GM06990 (cell line): ENCODE measurements around the gene CCNI.

ENCODE experiments used
- DNase-seq: peaks from one replicate; pipeline ENCODE4 v3.0.0-alpha.2; 2011; ENCODE audit not compliant: insufficient read length; ENCODE audit errors: extremely low read depth
- H3K27me3 ChIP-seq: replicated peaks from 2 replicates; pipeline ENCODE4 v1.6.0; 2011; ENCODE audit warnings: low read length; ENCODE audit not compliant: control insufficient read depth, insufficient read depth
- H3K36me3 ChIP-seq: 2 replicates; pipeline ENCODE4 v1.5.1; 2011; ENCODE audit warnings: low read length; ENCODE audit not compliant: control insufficient read depth, insufficient read depth
- H3K4me3 ChIP-seq: replicated peaks from 2 replicates; pipeline ENCODE4 v1.5.1; 2011; ENCODE audit warnings: low read depth, mild to moderate bottlenecking, control low read depth, low read length
- TF ChIP-seq, protein P1 (sequence below): IDR thresholded peaks from 2 replicates; pipeline ENCODE4 v1.5.1; 2011; ENCODE audit warnings: low read length, control low read depth, mild to moderate bottlenecking, inconsistent platforms; ENCODE audit not compliant: insufficient read depth, poor library complexity, severe bottlenecking

The CCNI gene, protein sequence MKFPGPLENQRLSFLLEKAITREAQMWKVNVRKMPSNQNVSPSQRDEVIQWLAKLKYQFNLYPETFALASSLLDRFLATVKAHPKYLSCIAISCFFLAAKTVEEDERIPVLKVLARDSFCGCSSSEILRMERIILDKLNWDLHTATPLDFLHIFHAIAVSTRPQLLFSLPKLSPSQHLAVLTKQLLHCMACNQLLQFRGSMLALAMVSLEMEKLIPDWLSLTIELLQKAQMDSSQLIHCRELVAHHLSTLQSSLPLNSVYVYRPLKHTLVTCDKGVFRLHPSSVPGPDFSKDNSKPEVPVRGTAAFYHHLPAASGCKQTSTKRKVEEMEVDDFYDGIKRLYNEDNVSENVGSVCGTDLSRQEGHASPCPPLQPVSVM

DNA sequence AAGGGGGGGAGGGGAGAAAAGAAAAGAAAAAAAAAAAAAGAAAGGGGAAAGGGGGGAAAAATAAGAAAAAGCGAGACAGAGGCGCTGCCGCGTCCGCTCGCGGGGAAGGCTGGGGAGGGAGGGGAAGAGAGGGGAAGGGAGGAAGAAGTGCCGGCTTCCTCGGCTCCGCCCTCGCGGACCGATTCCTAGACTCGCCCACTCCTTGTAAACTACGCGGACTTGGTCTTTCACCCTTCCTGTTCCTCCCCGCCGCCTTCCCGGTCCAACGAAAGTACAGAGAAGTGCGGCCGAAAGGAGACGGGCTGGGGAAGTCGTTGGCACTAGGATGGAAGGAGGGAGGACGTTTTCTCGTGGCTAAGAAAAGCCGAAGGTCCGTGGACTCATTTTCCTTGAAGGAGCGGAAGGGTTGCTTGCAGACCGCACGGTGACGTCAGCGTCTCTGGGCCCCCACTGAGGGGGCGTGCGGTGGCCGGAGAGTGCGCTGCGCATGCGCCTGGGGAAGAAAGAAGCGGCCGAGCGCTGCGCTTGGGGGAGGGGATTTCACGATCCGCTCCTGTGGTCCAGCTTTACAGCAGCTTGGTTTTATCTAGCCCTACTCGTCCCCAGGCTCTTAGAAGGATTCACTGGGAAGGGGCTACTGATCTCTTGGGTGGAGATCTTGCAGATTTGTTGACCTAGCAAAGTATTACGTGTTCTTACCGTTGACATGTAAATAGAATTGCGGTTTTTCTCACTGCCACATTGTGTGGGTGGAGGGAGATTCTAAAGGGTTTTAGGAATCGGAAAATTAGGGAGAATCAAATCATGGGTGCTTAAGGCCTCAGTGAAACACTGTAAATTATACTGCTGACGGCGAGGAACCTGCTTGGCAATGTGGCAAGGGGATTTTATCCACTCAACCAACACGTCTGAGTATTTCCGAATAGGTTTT lies at the start of gene CCNI:
Gene CCNI, minus strand, starts transcription at position 121 of the 931 bp plus-strand sequence. CDS start 9,627 bp downstream, outside the sequence.
- TF ChIP-seq, protein P1, sequence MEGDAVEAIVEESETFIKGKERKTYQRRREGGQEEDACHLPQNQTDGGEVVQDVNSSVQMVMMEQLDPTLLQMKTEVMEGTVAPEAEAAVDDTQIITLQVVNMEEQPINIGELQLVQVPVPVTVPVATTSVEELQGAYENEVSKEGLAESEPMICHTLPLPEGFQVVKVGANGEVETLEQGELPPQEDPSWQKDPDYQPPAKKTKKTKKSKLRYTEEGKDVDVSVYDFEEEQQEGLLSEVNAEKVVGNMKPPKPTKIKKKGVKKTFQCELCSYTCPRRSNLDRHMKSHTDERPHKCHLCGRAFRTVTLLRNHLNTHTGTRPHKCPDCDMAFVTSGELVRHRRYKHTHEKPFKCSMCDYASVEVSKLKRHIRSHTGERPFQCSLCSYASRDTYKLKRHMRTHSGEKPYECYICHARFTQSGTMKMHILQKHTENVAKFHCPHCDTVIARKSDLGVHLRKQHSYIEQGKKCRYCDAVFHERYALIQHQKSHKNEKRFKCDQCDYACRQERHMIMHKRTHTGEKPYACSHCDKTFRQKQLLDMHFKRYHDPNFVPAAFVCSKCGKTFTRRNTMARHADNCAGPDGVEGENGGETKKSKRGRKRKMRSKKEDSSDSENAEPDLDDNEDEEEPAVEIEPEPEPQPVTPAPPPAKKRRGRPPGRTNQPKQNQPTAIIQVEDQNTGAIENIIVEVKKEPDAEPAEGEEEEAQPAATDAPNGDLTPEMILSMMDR, result no peak
- Histone ChIP-seq H3K36me3 (no peaks in the 10 kb centered on the region), H3K27me3 (no peaks in the 10 kb centered on the region), H3K4me3 (peak within 1 kb of the TSS; percentile 68)
- peak; percentile 99 for DNase-seq

DNA sequence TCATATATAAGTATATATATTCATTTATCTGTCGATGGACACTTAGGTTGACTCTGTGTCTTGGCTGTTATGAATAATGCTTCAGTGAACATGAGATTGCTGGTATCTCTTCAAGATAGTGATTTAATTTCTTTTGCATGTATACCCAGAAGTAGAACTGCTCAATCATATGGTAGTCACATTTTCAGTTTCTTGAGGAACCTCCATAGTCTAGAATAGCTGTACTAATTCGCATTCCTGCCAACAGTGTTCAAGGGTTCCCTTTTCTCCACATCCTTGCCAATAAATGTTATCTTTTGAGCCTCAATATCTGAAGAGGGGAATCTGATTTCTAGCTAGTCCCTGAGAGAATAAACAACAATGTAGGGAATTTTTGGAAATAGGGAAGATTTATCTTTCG lies 48.8 kb upstream of the CCNI start:
- H3K4me3 ChIP-seq, result no peak overlapping the region
- no peaks in the 10 kb centered on the region for H3K27me3 ChIP-seq
- no peaks in the 10 kb centered on the region for H3K36me3 ChIP-seq
- TF ChIP-seq, protein P1, result no peak
- no peak for DNase-seq

DNA sequence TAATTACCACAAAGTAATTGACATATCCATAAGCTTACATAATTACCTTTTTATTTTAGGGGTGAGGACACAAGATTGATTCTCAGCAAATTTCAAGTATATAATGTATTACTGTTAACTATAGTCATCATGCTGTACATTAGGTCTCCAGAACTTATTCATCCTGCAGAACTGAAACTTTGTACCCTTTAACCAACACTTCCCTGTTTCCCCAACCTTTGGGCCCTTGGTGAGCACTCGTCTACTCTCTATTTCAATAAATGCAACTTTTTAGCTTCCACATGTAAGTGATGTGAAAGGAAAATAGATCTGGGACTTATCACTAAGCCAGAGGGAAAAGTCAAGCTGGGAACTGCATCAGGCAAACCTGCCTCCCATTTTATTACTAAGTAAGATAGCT lies 47.6 kb upstream of the CCNI start:
- Histone ChIP-seq H3K4me3 (no peak overlapping the region), H3K27me3 (no peaks in the 10 kb centered on the region), H3K36me3 (no peaks in the 10 kb centered on the region)
- DNase-seq, result no peak
- TF ChIP-seq, protein P1, result no peak

DNA sequence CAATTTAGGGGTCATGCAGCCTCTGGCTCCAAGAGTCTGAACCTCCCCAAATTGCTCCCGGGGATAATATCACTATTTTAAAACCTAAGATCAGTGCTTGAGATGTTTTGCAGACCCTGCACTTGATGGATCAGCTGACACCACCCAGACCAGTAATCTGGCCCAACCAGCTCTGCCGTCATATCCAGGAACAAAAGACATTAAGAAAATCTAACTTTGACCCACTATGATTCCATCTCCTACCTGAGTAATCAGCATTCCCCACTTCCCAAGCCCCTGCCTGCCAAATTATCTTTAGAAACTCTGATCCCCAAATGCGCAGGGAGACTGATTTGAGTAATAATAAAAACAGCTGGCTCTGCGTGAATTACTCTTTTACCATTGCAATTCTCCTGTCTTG lies 46.9 kb upstream of the CCNI start:
- Histone ChIP-seq H3K36me3 (no peaks in the 10 kb centered on the region), H3K27me3 (no peaks in the 10 kb centered on the region), H3K4me3 (no peak overlapping the region)
- TF ChIP-seq, protein P1, result no peak
- no peak for DNase-seq

DNA sequence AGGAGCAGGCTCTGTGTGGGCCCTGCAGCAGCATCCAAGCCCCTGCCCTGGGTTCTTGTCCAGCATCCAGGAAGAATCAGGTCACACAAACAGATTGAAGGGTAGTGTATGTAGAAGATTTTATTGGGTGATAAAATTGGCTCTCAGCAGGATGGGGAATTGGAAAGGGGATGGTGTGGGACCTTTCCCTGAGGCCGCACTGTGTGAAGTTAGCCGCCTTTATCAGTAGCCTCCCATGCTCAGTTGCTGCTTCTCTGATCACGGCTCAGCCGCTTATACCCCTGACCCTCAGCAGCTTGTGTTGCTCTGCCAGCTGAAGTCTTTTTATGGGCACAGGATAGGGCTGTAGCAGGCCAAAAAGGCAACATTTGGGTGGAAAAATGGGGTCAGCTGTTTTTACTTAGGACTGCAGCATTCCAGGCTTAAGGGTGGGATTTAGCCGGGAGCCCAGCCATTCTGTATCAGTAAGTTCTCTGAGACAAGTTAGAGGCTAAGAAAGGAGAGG lies 46.0 kb upstream of the CCNI start:
- Histone ChIP-seq H3K27me3 (no peaks in the 10 kb centered on the region), H3K36me3 (no peaks in the 10 kb centered on the region), H3K4me3 (no peak overlapping the region)
- TF ChIP-seq, protein P1, result no peak
- no peak for DNase-seq
